Stimulated activated CD4-positive, alpha-beta T cell treated with anti-CD3 and anti-CD28 coated beads, Interleukin-4, amount 100 ng/mL, for 24 hours (primary cell): ENCODE data around the gene ZFYVE26.
"Not testable (repeated sequence)": the region's sequence is repeated elsewhere in the genome, so short reads cannot be mapped to it uniquely, and the experiment has no call there.

Source experiments
- DNase-seq: peaks from one replicate; pipeline ENCODE4 v3.0.0-alpha.2; 2020

The ZFYVE26 gene

GRCh38 chr14:67704484-67705089, 111.8 kb downstream of the ZFYVE26 start:
- DNase-seq, result peak; percentile 43

GRCh38 chr14:67703997-67704396, 112.4 kb downstream of the ZFYVE26 start:
- DNase-seq, result no peak

- DNase-seq, result not testable (repeated sequence)
Measured at GRCh38 chr14:67701492-67701891, 114.9 kb downstream of the ZFYVE26 start, which contains the start of gene RDH12. RDH12 (plus strand) TSS chr14:67701886; CDS start chr14:67722643, 20,757 bp downstream.

- DNase-seq, result no peak
Measured at GRCh38 chr14:67698179-67698578, 118.2 kb downstream of the ZFYVE26 start.

- no peak for DNase-seq
Measured at GRCh38 chr14:67697006-67697405, 119.4 kb downstream of the ZFYVE26 start.
